Lower lobe of right lung (tissue), 2 donors: ENCODE results near the gene MAP9. TPM values are rescaled to one million over a fixed set of nuclear protein-coding genes. Genes with fewer than 3 reads are reported as not detected.
A peak's percentile ranks its signal among the peaks of the same experiment; 100 is the strongest.

Source experiments
- ATAC-seq, 2 donors: fragments of 200-7000 bp; cut with Tn5 transposase; one replicate each; pipeline ENCODE4 v1.9.1; 2020 to 2022; ENCODE audit warnings: mild to moderate bottlenecking in 2 of 2, moderate library complexity in 2 of 2
- DNase-seq: peaks from one replicate; pipeline ENCODE4 v3.0.0-alpha.2; 2020
- H3K27ac ChIP-seq: fragments of 200-600 bp; one replicate; pipeline ENCODE4 v1.8.0; 2022
- H3K27me3 ChIP-seq: fragments of 200-600 bp; one replicate; pipeline ENCODE4 v1.8.0; 2022; ENCODE audit warnings: low read depth
- H3K36me3 ChIP-seq: fragments of 200-600 bp; one replicate; pipeline ENCODE4 v1.8.0; 2022; ENCODE audit warnings: mild to moderate bottlenecking
- H3K4me1 ChIP-seq: fragments of 200-600 bp; one replicate; pipeline ENCODE4 v1.8.0; 2022
- H3K4me3 ChIP-seq: fragments of 200-600 bp; one replicate; pipeline ENCODE4 v1.8.0; 2022; ENCODE audit warnings: mild to moderate bottlenecking
- H3K9me3 ChIP-seq: fragments of 200-600 bp; one replicate; pipeline ENCODE4 v1.8.0; 2022
- intact Hi-C: fragments of 100-400 bp; cut with DNase I; formaldehyde crosslinking; loops from one replicate; pipeline ENCODE4 v1.11.0; 2022
- total RNA-seq: library from RNA; stranded (reverse); fragmentation: NEBNext Ultra II Directional; extraction: Animal tissue kit (Norgen Biotek cat#: 25700); gene quantifications from one replicate; pipeline ENCODE4 v1.2.1, GENCODE V29; 2021
- TF ChIP-seq, protein P1 (sequence below): fragments of 200-600 bp; IDR thresholded peaks from one replicate; pipeline ENCODE4 v1.8.0; 2022; ENCODE audit warnings: antibody characterized with exemption, mild to moderate bottlenecking
- donor health status: DM: no; HTN: yes; CAD: no; lungs with severe emphysema.

The MAP9 gene
- total RNA-seq, 1 donor from 2014 or later, result 14.7 TPM

DNA sequence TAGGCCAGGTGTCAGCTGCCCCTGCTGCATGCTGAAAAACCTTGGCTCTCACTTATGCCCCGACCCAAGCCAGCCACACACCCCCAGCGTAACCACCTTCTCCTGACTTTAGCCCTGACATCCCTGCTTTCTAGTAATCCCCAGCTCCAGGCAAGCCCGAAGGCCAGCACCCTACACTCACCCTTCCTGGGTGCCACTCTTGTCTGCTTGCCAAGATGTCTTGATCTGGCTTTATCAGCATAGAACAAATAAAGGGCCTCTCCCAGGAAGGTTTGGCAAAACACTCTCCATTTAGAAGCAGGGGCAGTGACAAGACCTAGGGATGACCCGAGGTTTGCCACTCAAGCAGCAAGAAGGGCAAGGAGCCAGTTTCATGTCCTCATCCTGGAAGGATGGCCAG lies 6.8 kb upstream of the MAP9 start:
- Histone ChIP-seq H3K27me3 (no peaks in the 10 kb centered on the region), H3K36me3 (no peaks in the 10 kb centered on the region), H3K27ac (no peak overlapping the region), H3K4me3 (no peak overlapping the region), H3K9me3 (no peaks in the 10 kb centered on the region), H3K4me1 (no peaks in the 10 kb centered on the region)
- DNase-seq, result no peak
- intact Hi-C loops, result no loop called here
- peak; percentile 10 to 35 for ATAC-seq
- TF ChIP-seq, protein P1, sequence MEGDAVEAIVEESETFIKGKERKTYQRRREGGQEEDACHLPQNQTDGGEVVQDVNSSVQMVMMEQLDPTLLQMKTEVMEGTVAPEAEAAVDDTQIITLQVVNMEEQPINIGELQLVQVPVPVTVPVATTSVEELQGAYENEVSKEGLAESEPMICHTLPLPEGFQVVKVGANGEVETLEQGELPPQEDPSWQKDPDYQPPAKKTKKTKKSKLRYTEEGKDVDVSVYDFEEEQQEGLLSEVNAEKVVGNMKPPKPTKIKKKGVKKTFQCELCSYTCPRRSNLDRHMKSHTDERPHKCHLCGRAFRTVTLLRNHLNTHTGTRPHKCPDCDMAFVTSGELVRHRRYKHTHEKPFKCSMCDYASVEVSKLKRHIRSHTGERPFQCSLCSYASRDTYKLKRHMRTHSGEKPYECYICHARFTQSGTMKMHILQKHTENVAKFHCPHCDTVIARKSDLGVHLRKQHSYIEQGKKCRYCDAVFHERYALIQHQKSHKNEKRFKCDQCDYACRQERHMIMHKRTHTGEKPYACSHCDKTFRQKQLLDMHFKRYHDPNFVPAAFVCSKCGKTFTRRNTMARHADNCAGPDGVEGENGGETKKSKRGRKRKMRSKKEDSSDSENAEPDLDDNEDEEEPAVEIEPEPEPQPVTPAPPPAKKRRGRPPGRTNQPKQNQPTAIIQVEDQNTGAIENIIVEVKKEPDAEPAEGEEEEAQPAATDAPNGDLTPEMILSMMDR, result no peak

DNA sequence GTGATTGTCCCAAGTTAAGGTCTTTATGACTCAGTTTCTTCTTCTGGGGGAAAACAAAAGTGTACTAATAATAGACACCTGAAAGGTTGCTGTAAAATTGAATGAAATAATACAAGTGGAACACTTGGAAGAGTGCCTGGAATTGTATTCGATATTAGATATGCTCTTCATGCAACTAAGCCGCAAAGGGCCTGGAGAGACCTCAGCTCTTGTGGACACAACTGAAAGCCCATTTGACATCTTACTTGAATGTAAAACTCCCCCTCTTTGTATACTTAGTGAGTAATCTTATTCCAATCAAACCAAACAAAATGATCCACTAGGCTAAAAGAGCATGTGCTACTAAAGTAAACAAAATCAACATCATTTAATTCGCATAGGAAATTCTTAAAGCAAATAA lies 511 bp upstream of the MAP9 start:
- DNase-seq (no peak), ATAC-seq (peak in 1 of 2 donors; percentile 49)
- peaks cover 10% of the 10 kb centered on the region for H3K4me1 ChIP-seq
- H3K4me3 ChIP-seq, result peak overlapping the region; percentile 68
- no peaks in the 10 kb centered on the region for H3K9me3 ChIP-seq
- TF ChIP-seq, protein P1, result no peak
- intact Hi-C loops, result no loop called here
- H3K27me3 ChIP-seq, result no peaks in the 10 kb centered on the region
- H3K27ac ChIP-seq, result no peak overlapping the region
- H3K36me3 ChIP-seq, result peaks cover 4% of the 10 kb centered on the region

DNA sequence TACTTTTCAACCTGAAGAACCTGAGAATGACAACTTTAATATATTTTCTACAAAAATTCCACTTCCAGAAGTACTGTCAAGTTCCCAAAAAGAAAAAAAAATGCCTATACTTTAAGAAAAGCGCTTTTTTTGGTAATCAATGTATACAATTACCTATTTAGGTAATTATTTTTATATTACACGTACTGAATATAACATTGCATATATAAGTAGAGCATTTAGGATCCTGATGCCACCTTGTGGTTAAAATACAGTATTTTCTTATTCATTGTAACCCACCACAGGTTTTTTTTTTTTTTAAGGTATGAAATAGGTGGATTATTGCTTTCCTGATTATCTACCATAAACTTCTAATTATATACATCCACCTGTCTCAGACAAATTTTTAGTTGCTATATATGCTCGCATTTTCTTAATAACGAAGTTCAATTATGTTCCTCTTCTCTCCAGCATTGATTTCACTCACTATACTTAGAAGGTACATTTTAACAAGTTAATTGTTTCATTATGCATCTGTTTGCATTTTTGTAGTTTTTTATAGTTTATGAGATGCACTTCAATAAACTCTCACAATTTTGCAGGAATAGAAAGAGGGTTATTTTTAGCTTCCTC lies 5.2 kb downstream of the MAP9 start:
- no peak for ATAC-seq

GRCh38 chr4:155367608-155368007 lies 9.2 kb downstream of the MAP9 start:
- no peaks in the 10 kb centered on the region for H3K4me1 ChIP-seq
- H3K4me3 ChIP-seq, result no peak overlapping the region
- DNase-seq, result no peak
- no peak for ATAC-seq
- intact Hi-C loops, result no loop called here
- no peaks in the 10 kb centered on the region for H3K9me3 ChIP-seq
- H3K27ac ChIP-seq, result no peak overlapping the region
- peaks cover 4% of the 10 kb centered on the region for H3K36me3 ChIP-seq
- TF ChIP-seq, protein P1, result no peak
- H3K27me3 ChIP-seq, result no peaks in the 10 kb centered on the region

More for the DNA sequence above, 5.2 kb downstream of the MAP9 start:
- Histone ChIP-seq H3K4me1 (peaks cover 10% of the 10 kb centered on the region), H3K4me3 (no peak overlapping the region), H3K27me3 (no peaks in the 10 kb centered on the region), H3K36me3 (peaks cover 5% of the 10 kb centered on the region), H3K9me3 (no peaks in the 10 kb centered on the region), H3K27ac (no peak overlapping the region)
- intact Hi-C loops, result no loop called here
- TF ChIP-seq, protein P1, result peak; percentile 44
- DNase-seq, result no peak

DNA sequence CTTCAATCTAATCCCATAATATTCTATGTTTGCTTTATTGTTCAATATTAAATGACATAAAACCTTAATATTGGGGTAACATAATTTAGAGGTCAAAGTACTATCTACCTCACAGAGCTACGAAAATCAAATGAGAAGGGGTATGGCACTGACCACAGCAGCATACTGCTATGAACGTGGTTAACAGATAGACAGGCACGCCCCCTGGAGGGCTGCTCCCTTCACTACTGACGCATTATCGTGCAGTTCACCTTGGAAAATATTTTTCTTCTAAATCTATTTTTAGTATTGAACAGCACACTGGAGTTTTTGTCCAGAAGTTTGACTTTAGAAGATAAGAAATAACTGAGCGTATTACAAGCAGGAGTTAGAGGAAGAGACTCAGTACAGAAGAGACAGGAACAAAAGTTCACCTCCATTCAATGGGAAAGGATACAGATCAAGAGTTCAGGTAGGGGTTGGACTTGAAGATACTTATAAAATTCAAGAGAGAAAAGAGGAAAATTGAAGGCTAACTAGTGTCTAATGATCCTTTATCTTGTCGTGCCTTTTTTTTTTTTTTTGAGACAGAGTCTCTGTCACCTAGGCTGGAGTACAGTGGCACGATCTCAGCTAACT lies 22.7 kb downstream of the MAP9 start:
- Histone ChIP-seq H3K27me3 (no peaks in the 10 kb centered on the region), H3K36me3 (no peaks in the 10 kb centered on the region), H3K4me3 (no peak overlapping the region), H3K27ac (no peak overlapping the region), H3K9me3 (no peaks in the 10 kb centered on the region), H3K4me1 (no peaks in the 10 kb centered on the region)
- peak; percentile 70 for DNase-seq
- TF ChIP-seq, protein P1, result peak; percentile 66
- intact Hi-C loops, result no loop called here
- ATAC-seq, result peak; percentile 82 to 87
